Activated T-cell treated with anti-CD3 and anti-CD28 coated beads for 48 hours (primary cell): Measurements from ENCODE around the gene GRAMD1A.
"Not testable (repeated sequence)": the region's sequence is repeated elsewhere in the genome, so short reads cannot be mapped to it uniquely, and the experiment has no call there.

Experiments
- DNase-seq: peaks from one replicate; pipeline ENCODE4 v3.0.0-alpha.2; 2020; ENCODE audit warnings: low read depth

Gene GRAMD1A

GRCh38 chr19:35038623-35039512, 38.7 kb downstream of the GRAMD1A start:
- no peak for DNase-seq

- no peak for DNase-seq
These were observed 40.0 kb downstream of the GRAMD1A start for GRCh38 chr19:35039881-35040825.

- DNase-seq: no peak
These were observed 40.9 kb downstream of the GRAMD1A start for GRCh38 chr19:35040826-35041547.

GRCh38 chr19:35041548-35042055, 41.5 kb downstream of the GRAMD1A start, which contains the start of gene HPN:
Gene HPN (plus strand): TSS chr19:35041721. CDS start chr19:35042507, 786 bp downstream.
- no peak for DNase-seq

DNA sequence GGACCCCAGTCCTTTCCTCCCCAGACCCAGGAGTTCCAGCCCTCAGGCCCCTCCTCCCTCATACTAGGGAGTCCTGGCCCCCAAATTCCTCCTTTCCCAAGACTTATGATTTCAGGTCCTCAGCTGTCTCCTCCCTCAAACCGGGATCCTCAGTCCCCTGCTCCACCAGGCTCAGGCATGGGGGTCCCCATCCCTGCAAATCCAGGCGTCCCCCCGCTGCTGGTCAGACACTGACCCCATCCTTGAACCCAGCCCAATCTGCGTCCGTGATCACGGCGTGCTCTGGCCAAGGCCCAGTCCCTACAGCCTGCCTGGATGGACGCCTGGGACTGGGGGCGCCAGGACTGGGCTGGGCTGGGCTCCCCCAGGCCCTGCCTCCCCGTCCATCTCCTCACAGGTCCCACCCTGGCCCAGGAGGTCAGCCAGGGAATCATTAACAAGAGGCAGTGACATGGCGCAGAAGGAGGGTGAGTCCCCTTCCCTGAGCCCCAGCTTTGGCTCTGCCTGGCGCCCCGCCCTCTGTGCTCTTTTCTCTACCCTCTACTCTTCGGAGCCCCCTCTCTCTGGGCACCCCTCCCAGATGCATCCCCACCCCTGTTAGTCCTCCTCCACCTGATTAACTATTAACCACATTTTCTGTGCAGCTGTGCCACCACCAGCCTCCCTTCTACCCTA, 42.1 kb downstream of the GRAMD1A start:
- no peak for DNase-seq

DNA sequence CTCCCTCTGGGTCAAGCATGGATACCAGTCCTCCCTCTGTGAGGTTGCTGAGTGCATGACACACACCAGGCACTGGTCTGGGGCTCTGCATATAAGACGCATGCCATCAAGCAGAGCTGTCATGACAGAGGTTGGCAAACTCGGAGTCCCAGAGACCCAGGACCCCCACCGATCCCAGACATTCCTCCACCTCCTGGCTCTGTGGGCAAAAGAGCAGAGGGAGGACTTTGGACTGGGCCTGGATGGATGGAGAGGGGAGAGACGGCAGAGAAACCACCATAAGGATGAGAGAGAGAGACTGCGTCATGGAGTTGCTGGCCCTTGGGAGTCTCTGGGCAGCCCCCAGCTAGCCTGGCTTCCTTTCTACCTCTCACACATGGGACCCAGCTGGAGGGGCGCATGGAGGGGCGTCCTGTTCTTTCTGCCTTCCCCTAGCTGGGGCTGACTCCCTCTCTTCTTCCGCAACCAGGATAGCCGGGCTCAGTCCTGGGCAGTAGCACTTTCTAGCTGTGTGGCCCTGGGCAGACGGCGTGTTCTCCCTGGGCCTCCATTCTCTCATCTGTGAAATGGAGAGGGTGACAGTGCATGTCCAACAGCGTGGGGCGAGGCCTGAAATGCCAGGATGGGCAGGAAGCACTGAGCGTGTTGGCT, 43.0 kb downstream of the GRAMD1A start:
- DNase-seq: no peak

DNA sequence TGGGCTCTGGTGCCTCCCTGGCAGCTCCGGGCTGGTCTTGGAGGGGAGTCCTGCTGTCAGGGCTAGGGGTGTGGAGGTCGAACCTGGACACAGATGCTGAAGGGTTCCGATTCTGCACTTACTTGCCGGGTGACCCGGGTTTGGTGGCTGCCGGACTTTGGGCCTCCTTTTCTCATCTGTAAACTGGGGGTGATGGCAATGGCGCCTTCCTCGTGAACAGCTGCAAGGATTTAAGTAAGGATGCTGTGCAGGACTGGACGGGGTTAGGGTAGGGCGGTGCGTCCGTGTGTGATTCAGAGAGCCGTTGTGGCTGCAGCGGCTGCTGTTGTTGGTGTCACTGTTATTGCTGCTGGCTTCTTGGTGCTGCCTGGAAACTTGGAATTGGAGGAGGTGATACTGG, 43.8 kb downstream of the GRAMD1A start:
- no peak for DNase-seq

DNA sequence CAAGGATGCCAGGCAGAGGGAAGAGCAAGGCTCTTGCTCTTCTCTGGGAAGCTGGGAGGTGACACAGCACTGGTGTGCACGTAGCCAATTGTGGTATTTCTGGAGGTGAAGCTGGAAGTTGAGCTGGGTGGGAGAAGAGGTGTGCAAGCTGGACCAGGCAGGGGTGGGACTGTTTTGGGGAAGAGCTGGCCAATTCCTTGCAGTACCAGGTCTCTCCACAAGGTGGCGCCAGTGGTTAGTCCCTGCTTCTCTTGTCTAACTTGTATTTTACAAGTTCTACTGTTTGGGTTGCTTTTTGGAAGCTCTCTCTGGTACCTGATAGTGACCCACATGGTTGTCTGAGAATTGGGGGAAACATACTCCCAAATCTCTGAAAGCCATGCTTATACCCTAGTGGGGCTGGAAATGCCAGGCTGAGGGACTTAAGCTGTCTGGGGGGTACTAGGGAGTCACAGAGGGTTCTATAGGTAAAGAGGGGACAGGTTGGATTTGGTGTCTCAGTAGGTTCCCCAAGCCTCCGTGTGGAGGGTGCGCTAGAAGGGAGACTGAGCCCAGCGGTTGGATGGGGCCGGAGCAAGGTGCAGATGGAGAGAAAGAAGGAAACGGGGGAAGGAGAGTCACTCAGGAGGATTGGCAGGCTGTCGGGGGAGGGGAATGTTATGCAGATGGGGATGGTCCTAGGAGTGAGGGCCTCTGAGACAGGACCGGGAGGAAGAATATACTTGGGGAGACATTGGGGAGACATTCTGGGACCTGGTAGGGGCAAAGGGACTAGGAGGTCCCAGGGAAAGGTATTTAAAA, 44.4 kb downstream of the GRAMD1A start:
- DNase-seq: peak; percentile 56

- DNase-seq: no peak
These were observed 45.7 kb downstream of the GRAMD1A start for GRCh38 chr19:35045667-35046300.

DNA sequence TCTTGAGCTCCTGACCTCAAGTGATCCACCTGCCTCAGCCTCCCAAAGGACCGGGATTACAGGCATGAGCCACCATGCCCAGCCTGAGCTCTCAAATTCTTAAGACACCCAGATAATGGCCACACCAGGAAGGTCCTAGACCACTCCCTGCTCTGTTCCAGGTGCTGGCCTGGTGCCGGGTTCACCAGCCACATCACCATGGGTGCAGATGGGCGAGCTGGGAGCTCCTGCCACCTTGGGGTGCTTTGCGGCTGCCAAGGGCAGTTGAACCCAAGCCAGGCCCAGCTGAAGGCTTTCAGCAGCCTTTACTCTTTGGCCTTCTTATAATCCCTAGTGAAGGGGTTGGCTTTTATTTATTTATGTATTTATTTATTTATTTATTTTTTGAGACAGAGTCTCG, 46.3 kb downstream of the GRAMD1A start:
- DNase-seq: no peak

DNA sequence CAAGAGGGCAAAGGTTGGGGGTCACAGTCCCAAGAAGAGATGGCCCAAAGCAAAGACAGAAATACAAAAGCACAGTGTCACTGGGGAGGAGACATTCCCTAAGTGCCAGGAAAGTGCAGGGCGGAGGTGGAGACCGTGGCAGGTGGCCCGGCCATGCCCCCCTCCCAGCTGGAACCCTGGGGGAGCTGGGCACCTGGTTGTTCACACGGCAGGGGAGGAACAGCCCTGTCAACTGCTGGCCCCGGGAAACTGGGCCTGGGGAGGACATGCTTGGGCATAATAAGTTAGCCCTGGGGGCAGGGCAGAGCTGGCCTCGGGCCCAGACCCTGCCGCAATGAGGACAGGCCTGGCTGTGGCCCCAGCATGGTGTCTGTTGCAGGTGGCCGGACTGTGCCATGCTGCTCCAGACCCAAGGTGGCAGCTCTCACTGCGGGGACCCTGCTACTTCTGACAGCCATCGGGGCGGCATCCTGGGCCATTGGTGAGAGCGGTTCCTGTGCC, 48.8 kb downstream of the GRAMD1A start:
- DNase-seq: no peak

- no peak for DNase-seq
These were observed 49.3 kb downstream of the GRAMD1A start for GRCh38 chr19:35049456-35049855.

- not testable (repeated sequence) for DNase-seq
These were observed 50.5 kb downstream of the GRAMD1A start for GRCh38 chr19:35050662-35051061.

GRCh38 chr19:35051268-35051667, 51.1 kb downstream of the GRAMD1A start:
- not testable (repeated sequence) for DNase-seq

DNA sequence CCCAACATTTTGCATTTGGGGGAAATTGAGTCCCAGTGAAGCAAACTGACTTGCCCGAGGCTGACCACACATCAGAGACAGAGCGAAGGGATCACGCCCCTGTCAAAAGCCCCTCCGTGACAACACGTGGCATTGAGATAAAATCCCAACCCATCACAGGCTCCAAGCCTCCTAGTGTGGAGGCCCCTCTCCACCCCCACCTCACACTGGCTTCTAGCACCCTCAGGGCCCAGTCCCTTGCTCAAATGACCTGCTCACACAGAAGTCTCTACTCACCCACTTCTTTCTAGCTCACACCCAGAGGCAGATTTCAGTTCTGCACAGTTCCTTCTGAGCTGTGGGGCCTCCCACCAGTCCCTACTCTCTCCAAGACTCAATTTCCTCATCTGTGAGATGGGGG, 51.7 kb downstream of the GRAMD1A start:
- no peak for DNase-seq

- DNase-seq: no peak
These were observed 52.6 kb downstream of the GRAMD1A start for GRCh38 chr19:35052599-35053190.

GRCh38 chr19:35053667-35054293, 53.7 kb downstream of the GRAMD1A start:
- DNase-seq: no peak

GRCh38 chr19:35054626-35055025, 54.5 kb downstream of the GRAMD1A start:
- DNase-seq: no peak
